Measurements from ENCODE around the gene GALNT14.

GALNT14 gene

DNA sequence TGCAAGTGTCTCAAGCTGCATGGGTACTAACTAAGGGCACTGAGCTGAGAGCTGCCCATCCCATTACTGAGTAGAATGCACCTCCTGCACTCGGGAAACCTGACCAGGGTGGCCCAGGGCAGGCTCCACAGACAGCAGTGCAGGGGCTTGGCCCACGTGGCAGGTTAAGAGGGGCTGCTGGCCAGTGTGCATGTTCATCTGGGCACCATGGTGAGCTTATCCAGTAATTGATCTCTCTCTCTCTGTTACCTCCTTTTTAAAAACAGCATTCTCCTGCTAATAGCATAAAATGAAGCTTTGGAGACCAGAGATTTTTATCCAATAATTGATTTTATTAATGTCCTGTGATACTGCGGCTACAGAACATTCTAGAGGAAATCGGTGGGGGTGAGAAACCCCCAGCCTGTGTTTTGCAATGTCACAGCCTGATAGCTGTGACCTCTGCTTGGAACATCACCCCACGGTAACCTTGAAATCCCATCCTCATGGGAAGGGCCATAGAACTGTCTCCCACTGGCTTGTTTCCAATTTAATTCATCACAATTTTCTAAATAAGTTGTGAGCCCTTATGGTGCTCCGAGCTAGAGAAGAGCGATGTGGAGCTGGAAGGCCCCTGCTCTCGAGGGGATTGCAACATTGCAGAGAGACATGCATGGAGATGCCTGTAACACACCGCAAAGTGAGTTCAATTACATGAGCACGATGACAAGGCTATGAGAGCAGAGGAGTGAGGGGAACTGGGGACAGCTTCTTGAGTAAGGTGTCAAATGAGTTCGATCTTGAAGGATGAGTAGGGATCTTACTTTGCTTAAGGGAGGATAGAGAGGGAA lies 143.8 kb downstream of the GALNT14 start:
- no peak for DNase-seq (ENCODE audit: low read depth, low spot score)
- no peak overlapping the region for H3K4me3 ChIP-seq (ENCODE audit: low read length)

- H3K4me3 ChIP-seq (ENCODE audit: low read length): no peak overlapping the region
- DNase-seq (ENCODE audit: low read depth, low spot score): no peak
Observed at GRCh38 chr2:30992781-30993180, 145.5 kb downstream of the GALNT14 start.

DNA sequence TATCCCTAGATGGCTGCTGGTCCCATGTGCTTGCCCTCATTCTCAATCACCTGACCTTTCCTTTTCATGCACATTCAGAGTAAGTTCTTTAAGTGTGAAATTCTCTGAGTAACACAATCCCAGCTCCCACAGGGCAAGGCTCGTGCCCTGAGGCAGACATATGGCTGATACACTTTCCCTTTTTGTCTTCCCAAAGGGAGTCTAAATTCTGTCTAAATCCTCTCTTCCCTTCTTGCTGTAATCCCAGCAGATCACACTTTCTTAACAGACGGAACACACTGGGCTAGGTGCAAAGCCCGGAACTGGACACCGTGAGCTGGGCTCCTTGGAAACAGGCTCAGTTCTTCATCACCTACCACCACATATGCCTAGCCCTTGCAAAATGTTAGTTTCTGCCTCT lies 147.6 kb downstream of the GALNT14 start:
- DNase-seq (ENCODE audit: low read depth, low spot score): no peak
- H3K4me3 ChIP-seq (ENCODE audit: low read length): no peak overlapping the region

DNA sequence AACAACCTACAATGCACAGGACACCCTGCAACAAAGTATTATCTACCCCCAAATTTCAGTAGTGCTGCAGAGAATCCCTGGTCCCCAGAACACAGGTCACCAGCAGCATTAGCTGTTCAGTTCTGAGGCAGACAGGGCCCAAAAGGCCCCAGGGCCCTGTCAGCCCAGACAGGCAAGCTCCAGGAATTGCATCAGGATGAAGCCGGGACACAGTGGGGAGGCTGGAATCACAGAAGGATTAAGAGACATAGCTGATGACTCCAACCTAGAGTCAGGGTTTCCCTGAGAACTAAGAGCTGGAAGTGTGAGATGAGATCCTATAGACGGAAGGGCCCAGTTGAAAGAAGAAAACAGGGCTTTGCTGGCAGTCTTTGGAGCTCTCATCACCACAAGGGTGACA lies 148.1 kb downstream of the GALNT14 start:
- no peak overlapping the region for H3K4me3 ChIP-seq (ENCODE audit: low read length)
- no peak for DNase-seq (ENCODE audit: low read depth, low spot score)

- no peak overlapping the region for H3K4me3 ChIP-seq (ENCODE audit: low read length)
- no peak for DNase-seq (ENCODE audit: low read depth, low spot score)
Observed at GRCh38 chr2:30989746-30990145, 148.5 kb downstream of the GALNT14 start.

DNA sequence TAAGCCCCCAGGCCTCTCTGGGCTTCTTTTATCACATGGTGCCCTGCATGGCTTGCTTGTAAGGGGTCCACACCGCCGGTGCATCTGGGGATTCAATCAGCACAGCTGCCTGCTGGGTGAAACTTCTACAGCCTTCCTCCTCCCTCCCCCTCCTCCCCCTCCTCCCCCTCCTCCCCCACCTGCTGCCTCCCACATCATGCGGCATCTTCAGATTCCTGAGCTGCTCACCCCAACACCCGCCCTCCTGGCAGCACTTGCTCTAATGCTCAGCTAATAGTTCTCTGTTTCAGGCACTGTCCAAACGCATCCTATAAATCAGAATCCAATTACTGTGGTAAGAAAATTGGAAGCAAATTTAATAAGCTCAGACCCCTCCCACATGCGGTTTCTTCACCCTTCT lies 150.7 kb downstream of the GALNT14 start:
- DNase-seq (ENCODE audit: low read depth, low spot score): no peak
- H3K4me3 ChIP-seq (ENCODE audit: low read length): no peak overlapping the region

- no peak for DNase-seq (ENCODE audit: low read depth, low spot score)
- no peak overlapping the region for H3K4me3 ChIP-seq (ENCODE audit: low read length)
Observed at GRCh38 chr2:30986231-30986580, 152.0 kb downstream of the GALNT14 start.

DNA sequence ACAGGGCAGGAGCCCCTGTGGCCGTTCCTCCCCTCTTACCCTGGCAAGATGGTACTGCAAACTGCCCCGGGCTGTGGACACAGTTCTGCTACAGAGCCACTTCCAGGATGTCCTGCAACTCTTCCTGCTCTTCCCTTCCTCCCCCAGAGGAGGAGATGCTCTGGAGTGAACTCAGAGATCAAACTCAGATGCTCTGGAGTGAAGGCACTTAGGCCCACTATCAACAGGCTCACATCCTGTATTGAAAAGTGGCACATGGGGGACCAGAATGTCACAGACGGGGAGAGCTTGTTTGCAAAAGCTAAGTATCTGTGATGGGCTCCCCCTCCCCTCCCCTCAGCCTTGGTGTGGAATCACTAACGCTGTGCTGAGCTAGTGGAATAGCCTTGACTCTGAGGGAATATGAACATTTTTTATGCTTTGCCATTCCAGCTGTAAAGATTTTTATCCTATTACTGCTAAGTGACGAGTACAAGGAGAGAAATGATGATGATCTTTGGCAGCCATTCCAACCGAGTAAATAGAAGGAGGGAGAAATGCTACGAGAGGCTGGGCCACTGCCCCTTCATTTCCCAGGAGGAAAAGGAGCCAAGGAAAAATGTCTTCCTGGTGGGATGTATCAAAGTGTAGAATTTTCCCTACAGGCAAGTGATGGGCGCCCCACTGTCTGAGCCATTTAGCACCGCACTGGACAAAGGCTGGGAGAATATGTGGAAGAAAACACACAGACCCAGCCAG lies 152.6 kb downstream of the GALNT14 start:
- DNase-seq (ENCODE audit: low read depth, low spot score): no peak
- no peak overlapping the region for H3K4me3 ChIP-seq (ENCODE audit: low read length)

GRCh38 chr2:30984148-30984547 lies 154.1 kb downstream of the GALNT14 start:
- DNase-seq (ENCODE audit: low read depth, low spot score): no peak
- no peak overlapping the region for H3K4me3 ChIP-seq (ENCODE audit: low read length)

- H3K4me3 ChIP-seq (ENCODE audit: low read length): no peak overlapping the region
Observed at GRCh38 chr2:30981510-30981909, 156.7 kb downstream of the GALNT14 start.

DNA sequence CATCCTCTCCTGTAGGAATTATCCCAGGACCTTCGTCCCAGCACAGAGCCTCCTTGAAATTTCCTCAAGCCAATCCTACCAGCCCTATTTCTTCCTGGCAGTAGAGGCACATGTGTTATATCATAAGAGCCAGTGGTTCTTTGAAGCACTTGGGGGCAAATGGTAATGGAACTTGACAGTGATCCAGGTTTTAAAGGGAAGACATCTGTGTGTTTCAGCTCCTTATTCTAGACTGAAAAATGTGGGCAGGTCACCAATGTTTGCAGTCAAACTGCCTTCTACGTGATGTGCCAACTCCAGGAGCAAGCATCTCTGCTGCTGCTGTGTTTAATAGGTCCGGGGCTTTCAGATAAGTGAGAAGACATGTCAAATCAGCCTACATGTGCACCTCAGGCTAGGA lies 157.1 kb downstream of the GALNT14 start:
- DNase-seq (ENCODE audit: low read depth, low spot score): no peak
- no peak overlapping the region for H3K4me3 ChIP-seq (ENCODE audit: low read length)

More at GRCh38 chr2:30981510-30981909, 156.7 kb downstream of the GALNT14 start:
- no peak for DNase-seq (ENCODE audit: low read depth, low spot score)

GRCh38 chr2:30979822-30980245 lies 158.4 kb downstream of the GALNT14 start:
- no peak for DNase-seq (ENCODE audit: low read depth, low spot score)
- no peak overlapping the region for H3K4me3 ChIP-seq (ENCODE audit: low read length)

DNA sequence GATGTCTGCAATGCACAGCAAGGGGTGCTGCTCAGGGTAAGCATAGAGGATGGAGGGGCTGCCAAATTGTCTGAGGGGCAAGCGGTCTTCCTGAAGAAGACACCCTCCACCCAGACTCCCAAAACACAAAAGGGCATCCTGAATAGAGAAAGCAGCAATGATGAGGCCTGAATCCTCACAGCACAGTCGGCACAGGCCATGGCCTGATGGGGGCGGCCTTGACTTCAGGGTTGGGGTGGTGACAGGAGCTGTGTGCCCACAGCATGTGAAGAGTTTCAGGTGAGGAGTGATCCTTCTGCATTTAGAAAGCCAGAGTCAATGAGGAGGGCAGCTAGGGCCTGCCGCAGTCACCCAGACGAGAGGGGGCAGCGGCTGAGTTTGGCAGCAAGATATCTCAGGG lies 159.4 kb downstream of the GALNT14 start:
- no peak overlapping the region for H3K4me3 ChIP-seq (ENCODE audit: low read length)
- DNase-seq (ENCODE audit: low read depth, low spot score): no peak

DNA sequence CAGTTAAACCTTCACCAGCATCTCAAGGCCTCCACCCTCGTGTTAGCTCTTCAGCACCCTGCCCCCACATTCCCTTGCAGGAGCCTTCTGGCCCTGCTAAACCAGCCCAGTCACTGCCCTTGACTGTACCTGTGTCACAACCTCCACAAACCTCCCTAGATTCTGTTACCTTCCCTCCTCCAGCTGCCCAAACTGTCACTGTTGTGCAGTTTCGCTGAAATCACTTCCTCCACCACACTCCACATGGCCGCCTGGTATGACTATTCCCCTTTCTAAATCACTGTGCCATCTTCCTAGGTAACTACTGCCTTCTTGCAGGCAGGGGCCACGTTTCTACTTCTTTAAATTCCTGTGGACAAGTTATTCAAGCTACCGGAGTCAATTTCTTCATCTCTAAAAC lies 160.2 kb downstream of the GALNT14 start:
- H3K4me3 ChIP-seq (ENCODE audit: low read length): no peak overlapping the region
- DNase-seq (ENCODE audit: low read depth, low spot score): no peak

GRCh38 chr2:30975156-30975555 lies 163.1 kb downstream of the GALNT14 start:
- DNase-seq (ENCODE audit: low read depth, low spot score): no peak
- H3K4me3 ChIP-seq (ENCODE audit: low read length): no peak overlapping the region

DNA sequence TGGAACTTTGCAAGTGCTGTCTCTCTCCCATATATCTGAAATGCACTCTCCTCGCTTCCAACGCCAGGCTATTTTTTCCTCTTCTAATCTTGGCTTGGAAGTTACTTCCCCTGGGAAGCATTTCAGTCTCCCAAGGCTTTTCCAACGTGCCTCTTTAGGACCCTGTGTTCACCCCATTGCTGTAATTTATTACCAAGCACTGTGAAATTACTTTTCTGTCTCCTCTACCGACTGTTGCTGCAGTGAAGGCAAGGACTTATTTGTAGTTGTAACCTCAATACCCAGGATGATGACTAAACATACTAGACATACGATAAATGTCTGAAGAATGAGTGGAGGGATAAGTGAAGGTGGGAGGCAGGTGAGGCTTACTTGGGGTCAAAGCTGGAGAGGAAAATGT lies 163.7 kb downstream of the GALNT14 start:
- DNase-seq (ENCODE audit: low read depth, low spot score): no peak
- H3K4me3 ChIP-seq (ENCODE audit: low read length): no peak overlapping the region

GRCh38 chr2:30974092-30974491 lies 164.1 kb downstream of the GALNT14 start:
- H3K4me3 ChIP-seq (ENCODE audit: low read length): no peak overlapping the region
- no peak for DNase-seq (ENCODE audit: low read depth, low spot score)

DNA sequence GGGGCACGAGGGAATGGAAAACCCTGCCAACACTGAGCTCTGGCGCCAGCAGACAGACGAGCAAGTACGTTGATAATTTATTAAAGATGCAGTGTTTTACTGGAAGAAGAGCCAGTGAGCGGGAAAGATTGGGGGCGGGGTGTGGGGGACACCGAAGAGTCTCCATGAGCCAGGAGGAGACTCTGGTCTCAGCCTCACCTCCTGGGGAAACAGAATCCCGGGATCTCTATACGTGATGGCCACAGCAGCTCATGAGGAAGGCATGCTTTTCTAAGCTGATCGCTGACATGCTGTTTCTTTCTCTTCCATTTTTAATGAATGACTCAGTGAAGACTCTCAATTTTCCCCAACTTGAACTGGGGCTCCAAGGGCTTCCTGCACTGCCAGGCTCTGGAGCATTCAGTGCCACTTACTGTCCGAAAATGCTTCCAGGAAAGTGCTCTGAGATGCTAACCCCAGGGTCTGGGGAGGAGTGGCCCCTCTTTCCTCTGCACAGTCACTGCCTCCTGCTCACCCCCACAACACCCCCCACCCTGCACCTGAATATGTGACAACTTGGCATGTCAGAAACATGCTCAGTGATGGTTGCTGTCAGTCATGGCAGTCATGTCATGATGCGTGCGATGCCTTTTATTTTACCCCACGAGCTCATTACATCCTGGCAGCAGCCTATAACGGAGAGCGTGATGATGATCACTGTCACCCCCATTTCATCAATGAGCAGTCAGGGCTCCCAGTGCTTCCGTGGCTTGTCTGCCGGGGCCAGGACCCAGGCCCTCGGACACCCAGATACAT lies 166.8 kb downstream of the GALNT14 start:
- DNase-seq (ENCODE audit: low read depth, low spot score): no peak
- H3K4me3 ChIP-seq (ENCODE audit: low read length): no peak overlapping the region

DNA sequence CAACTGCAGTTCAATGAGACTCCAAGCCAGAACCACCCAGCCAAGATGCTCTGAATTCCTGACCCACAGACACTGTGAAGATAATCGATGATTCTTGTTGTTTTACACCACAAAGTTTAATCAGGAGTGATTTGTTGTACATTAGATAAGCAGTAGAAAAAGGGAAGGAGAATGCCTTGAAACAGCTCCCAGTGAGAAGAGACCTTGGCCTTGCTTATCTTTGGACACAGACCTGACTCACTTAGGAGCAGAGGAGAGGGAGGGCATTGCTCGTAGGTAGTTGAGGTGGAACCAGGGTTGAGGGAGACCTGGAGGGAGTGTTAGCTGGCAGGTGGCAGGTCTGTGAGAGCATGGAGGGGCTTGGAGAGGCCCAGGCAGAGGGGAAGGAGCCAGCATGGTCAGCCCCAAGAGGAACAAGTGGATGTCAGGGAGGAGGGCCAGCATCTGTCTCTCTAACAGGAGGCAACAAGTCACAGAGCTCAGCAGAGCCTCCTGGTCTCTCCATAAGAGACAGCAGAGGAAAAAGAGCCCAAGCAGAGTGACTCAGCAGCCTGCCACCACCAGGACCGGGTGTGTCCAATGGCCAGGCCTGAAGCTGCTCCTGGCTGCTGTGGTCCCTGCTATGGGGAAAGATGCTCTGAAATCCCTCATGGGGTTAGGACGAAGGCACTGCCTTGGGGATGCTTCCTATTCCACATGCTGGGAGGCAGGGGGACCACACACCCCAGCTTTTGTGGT lies 169.4 kb downstream of the GALNT14 start:
- DNase-seq (ENCODE audit: low read depth, low spot score): no peak
- no peak overlapping the region for H3K4me3 ChIP-seq (ENCODE audit: low read length)

Data from Jurkat, Clone E6-1 (cell line).